Measurements from ENCODE around the gene RASA3. TPM values are rescaled to one million over a fixed set of nuclear protein-coding genes. Genes with fewer than 3 reads are reported as not detected.

The RASA3 gene
- total RNA-seq, 1 donor from 2014 or later: 14.6 TPM

- no peak for DNase-seq (ENCODE audit: low spot score in 2 of 2, unreplicated experiment in 2 of 2)
- Mint-ChIP-seq H3K27ac (no peak overlapping the region), H3K4me1 (no peaks in the 10 kb centered on the region), H3K9me3 (no peaks in the 10 kb centered on the region), H3K36me3 (no peaks in the 10 kb centered on the region), H3K4me3 (no peak overlapping the region), H3K27me3 (ENCODE audit: low read depth) (peaks cover 5% of the 10 kb centered on the region)
- TF ChIP-seq, protein P1, sequence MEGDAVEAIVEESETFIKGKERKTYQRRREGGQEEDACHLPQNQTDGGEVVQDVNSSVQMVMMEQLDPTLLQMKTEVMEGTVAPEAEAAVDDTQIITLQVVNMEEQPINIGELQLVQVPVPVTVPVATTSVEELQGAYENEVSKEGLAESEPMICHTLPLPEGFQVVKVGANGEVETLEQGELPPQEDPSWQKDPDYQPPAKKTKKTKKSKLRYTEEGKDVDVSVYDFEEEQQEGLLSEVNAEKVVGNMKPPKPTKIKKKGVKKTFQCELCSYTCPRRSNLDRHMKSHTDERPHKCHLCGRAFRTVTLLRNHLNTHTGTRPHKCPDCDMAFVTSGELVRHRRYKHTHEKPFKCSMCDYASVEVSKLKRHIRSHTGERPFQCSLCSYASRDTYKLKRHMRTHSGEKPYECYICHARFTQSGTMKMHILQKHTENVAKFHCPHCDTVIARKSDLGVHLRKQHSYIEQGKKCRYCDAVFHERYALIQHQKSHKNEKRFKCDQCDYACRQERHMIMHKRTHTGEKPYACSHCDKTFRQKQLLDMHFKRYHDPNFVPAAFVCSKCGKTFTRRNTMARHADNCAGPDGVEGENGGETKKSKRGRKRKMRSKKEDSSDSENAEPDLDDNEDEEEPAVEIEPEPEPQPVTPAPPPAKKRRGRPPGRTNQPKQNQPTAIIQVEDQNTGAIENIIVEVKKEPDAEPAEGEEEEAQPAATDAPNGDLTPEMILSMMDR (IDR thresholded peaks at IDR 0.05; ENCODE audit: unreplicated experiment): no peak
Observed at GRCh38 chr13:114148521-114148855, 16.1 kb upstream of the RASA3 start.

DNA sequence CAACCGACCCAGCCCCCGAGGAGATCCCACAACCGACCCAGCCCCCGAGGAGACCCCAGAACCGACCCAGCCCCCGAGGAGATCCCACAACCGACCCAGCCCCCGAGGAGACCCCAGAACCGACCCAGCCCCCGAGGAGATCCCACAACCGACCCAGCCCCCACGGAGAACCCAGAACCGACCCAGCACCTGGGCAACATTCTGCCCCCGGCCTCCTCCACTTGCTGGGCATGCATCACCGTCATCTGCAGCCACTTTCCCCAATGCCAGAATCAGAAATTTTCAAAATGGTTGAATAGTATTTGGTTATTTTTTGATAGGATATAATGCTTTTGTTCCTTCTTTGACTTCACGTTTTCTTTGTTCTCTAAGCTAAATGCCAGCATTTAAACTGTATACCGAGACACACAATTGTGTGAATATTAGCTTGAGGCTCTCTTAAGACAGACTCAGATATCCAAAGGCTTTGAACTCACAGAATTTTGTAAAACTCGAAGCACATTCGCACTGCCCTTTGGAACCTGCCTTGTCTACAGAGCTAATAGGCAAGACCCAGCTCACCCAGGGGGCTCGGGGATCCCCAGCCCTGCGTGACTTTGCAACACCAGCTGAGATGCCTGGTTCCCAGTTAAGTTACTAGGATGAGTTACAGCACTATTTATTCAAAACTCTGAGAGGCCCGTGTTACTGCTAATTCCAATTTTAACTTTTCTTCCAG is 15.5 kb upstream of the RASA3 start:
- TF ChIP-seq, protein P1 (IDR thresholded peaks at IDR 0.05; ENCODE audit: unreplicated experiment): no peak
- H3K9me3 Mint-ChIP-seq: no peaks in the 10 kb centered on the region
- no peaks in the 10 kb centered on the region for H3K36me3 Mint-ChIP-seq
- H3K27me3 Mint-ChIP-seq (ENCODE audit: low read depth): peaks cover 4% of the 10 kb centered on the region
- peak overlapping the region; percentile 44 for H3K27ac Mint-ChIP-seq
- H3K4me1 Mint-ChIP-seq: no peaks in the 10 kb centered on the region
- no peak overlapping the region for H3K4me3 Mint-ChIP-seq
- no peak for DNase-seq (ENCODE audit: low spot score in 2 of 2, unreplicated experiment in 2 of 2)

DNA sequence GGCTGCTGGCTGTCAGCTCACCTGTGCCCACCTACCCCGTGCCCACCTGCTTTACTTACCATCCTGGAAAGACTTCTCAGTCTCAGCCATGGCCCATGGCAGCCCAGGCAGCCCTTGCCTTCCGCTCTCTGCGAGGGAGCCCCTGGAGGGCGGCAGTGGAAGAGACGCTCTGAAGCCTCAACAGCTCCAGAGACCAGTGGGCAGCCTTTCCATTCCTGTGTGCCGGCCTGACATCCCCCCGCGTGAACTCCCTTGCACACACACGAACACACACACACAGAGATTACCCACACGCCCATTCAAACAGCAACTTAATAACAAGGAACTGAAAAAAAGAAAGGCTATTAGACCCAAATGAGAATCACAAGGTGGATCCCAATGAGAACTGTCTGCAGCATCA is 14.2 kb upstream of the RASA3 start:
- TF ChIP-seq, protein P1 (IDR thresholded peaks at IDR 0.05; ENCODE audit: unreplicated experiment): no peak
- H3K36me3 Mint-ChIP-seq: no peaks in the 10 kb centered on the region
- DNase-seq (ENCODE audit: low spot score in 2 of 2, unreplicated experiment in 2 of 2): no peak

DNA sequence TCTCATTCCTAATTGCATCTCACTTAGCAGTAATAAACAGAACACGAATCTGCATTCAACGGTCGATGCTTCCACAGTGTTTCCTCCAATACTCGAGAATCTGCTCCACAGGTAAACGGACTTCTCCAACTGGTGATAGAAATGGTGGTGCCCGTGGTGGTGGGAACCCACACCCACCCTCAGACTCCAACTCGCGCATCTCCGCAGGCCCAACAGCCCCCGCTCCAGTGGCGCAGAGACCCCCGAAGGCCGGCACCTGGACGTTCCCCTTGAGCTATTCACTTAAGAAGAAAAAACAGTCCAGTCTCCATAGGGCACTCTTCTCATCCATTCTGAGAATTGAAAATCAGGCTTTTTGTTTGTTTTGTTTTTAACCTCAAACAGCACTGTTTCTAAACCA is 13.8 kb upstream of the RASA3 start:
- DNase-seq (ENCODE audit: low spot score in 2 of 2, unreplicated experiment in 2 of 2): no peak
- Mint-ChIP-seq H3K36me3 (no peaks in the 10 kb centered on the region), H3K27me3 (ENCODE audit: low read depth) (peaks cover 2% of the 10 kb centered on the region), H3K4me1 (no peaks in the 10 kb centered on the region), H3K4me3 (no peak overlapping the region), H3K9me3 (no peaks in the 10 kb centered on the region), H3K27ac (no peak overlapping the region)
- TF ChIP-seq, protein P1 (IDR thresholded peaks at IDR 0.05; ENCODE audit: unreplicated experiment): no peak

More for the DNA sequence above, 14.2 kb upstream of the RASA3 start:
- no peaks in the 10 kb centered on the region for H3K9me3 Mint-ChIP-seq
- H3K4me1 Mint-ChIP-seq: no peaks in the 10 kb centered on the region
- H3K27me3 Mint-ChIP-seq (ENCODE audit: low read depth): peaks cover 2% of the 10 kb centered on the region
- H3K27ac Mint-ChIP-seq: no peak overlapping the region
- H3K4me3 Mint-ChIP-seq: no peak overlapping the region

GRCh38 chr13:114145722-114146121 is 13.3 kb upstream of the RASA3 start:
- no peaks in the 10 kb centered on the region for H3K4me1 Mint-ChIP-seq
- no peak for DNase-seq (ENCODE audit: low spot score in 2 of 2, unreplicated experiment in 2 of 2)
- TF ChIP-seq, protein P1 (IDR thresholded peaks at IDR 0.05; ENCODE audit: unreplicated experiment): no peak
- H3K4me3 Mint-ChIP-seq: no peak overlapping the region
- H3K9me3 Mint-ChIP-seq: no peaks in the 10 kb centered on the region
- H3K27me3 Mint-ChIP-seq (ENCODE audit: low read depth): peaks cover 2% of the 10 kb centered on the region
- no peaks in the 10 kb centered on the region for H3K36me3 Mint-ChIP-seq
- H3K27ac Mint-ChIP-seq: no peak overlapping the region
